SJSA1 (cell line): ENCODE data around the gene FRAS1. TPM values are rescaled to one million over a fixed set of nuclear protein-coding genes. Genes with fewer than 3 reads are reported as not detected.
"Not testable (repeated sequence)": the region's sequence is repeated elsewhere in the genome, so short reads cannot be mapped to it uniquely, and the experiment has no call there.

Experiments used
- DNase-seq, 2 experiments: peaks; one replicate each; pipeline ENCODE4 v3.0.0-alpha.2; 2015 to 2020; ENCODE audit warnings: low spot score in 2 of 2, low read depth in 1 of 2
- H3K27ac ChIP-seq: fragments of 250-450 bp; sonication (Bioruptor Pico); 2 replicates; pipeline ENCODE4 v1.5.1; 2020; ENCODE audit warnings: mild to moderate bottlenecking, moderate library complexity
- H3K27me3 ChIP-seq: fragments of 250-450 bp; sonication (Bioruptor Pico); replicated peaks from 2 replicates; pipeline ENCODE4 v1.5.1; 2020; ENCODE audit warnings: mild to moderate bottlenecking, moderate library complexity
- H3K36me3 ChIP-seq: fragments of 250-450 bp; sonication (Bioruptor Pico); 2 replicates; pipeline ENCODE4 v1.5.1; 2020; ENCODE audit warnings: mild to moderate bottlenecking
- H3K4me1 ChIP-seq: fragments of 250-450 bp; sonication (Bioruptor Pico); replicated peaks from 2 replicates; pipeline ENCODE4 v1.6.1; 2021; ENCODE audit warnings: mild to moderate bottlenecking
- H3K4me3 ChIP-seq: fragments of 250-450 bp; sonication (Bioruptor Pico); 2 replicates; pipeline ENCODE4 v1.5.1; 2020; ENCODE audit warnings: mild to moderate bottlenecking
- H3K9me3 ChIP-seq: fragments of 250-450 bp; sonication (Bioruptor Pico); replicated peaks from 2 replicates; pipeline ENCODE4 v1.5.1; 2020; ENCODE audit warnings: mild to moderate bottlenecking
- total RNA-seq: library from RNA; depleted of rRNA; stranded (reverse); fragments of >200 nt; shearing (Covaris generic); gene quantifications from 2 replicates; pipeline ENCODE4 v1.2.3, GENCODE V29; 2014

FRAS1 gene
- total RNA-seq, 1 experiment from 2014 or later: 0.21 TPM

- Histone ChIP-seq H3K9me3 (no peaks in the 10 kb centered on the region), H3K27ac (no peak overlapping the region), H3K27me3 (no peaks in the 10 kb centered on the region), H3K36me3 (no peaks in the 10 kb centered on the region), H3K4me3 (no peak overlapping the region), H3K4me1 (no peaks in the 10 kb centered on the region)
- no peak for DNase-seq
Measured at GRCh38 chr4:78457751-78458150, 400.6 kb downstream of the FRAS1 start.

- DNase-seq: no peak
- Histone ChIP-seq H3K4me1 (no peaks in the 10 kb centered on the region), H3K27me3 (no peaks in the 10 kb centered on the region), H3K9me3 (no peaks in the 10 kb centered on the region), H3K4me3 (no peak overlapping the region), H3K36me3 (no peaks in the 10 kb centered on the region), H3K27ac (no peak overlapping the region)
Measured at GRCh38 chr4:78459327-78459726, 402.2 kb downstream of the FRAS1 start.

- Histone ChIP-seq H3K4me3 (no peak overlapping the region), H3K9me3 (no peaks in the 10 kb centered on the region)
Measured at GRCh38 chr4:78460368-78460767, 403.2 kb downstream of the FRAS1 start.

GRCh38 chr4:78464265-78464664, 407.1 kb downstream of the FRAS1 start:
- Histone ChIP-seq H3K27ac (no peak overlapping the region), H3K4me3 (no peak overlapping the region), H3K36me3 (no peaks in the 10 kb centered on the region), H3K27me3 (no peaks in the 10 kb centered on the region), H3K9me3 (no peaks in the 10 kb centered on the region), H3K4me1 (no peaks in the 10 kb centered on the region)
- DNase-seq: no peak

More at GRCh38 chr4:78460368-78460767, 403.2 kb downstream of the FRAS1 start:
- no peaks in the 10 kb centered on the region for H3K36me3 ChIP-seq
- no peak for DNase-seq
- no peaks in the 10 kb centered on the region for H3K4me1 ChIP-seq
- no peaks in the 10 kb centered on the region for H3K27me3 ChIP-seq
- no peak overlapping the region for H3K27ac ChIP-seq

GRCh38 chr4:78467223-78467622, 410.1 kb downstream of the FRAS1 start:
- H3K4me3 ChIP-seq, H3K4me1 ChIP-seq, H3K27me3 ChIP-seq, H3K27ac ChIP-seq, DNase-seq, H3K36me3 ChIP-seq, H3K9me3 ChIP-seq: not testable (repeated sequence)

GRCh38 chr4:78468272-78468671, 411.1 kb downstream of the FRAS1 start:
- H3K4me1 ChIP-seq: no peaks in the 10 kb centered on the region
- no peaks in the 10 kb centered on the region for H3K36me3 ChIP-seq
- H3K27me3 ChIP-seq: no peaks in the 10 kb centered on the region
- H3K27ac ChIP-seq: no peak overlapping the region
- no peak for DNase-seq
- H3K4me3 ChIP-seq: no peak overlapping the region
- H3K9me3 ChIP-seq: no peaks in the 10 kb centered on the region

GRCh38 chr4:78476108-78476704, 419.1 kb downstream of the FRAS1 start:
- H3K36me3 ChIP-seq: no peaks in the 10 kb centered on the region
- H3K9me3 ChIP-seq: no peaks in the 10 kb centered on the region
- no peak overlapping the region for H3K4me3 ChIP-seq
- no peak for DNase-seq
- H3K27ac ChIP-seq: no peak overlapping the region
- H3K27me3 ChIP-seq: no peaks in the 10 kb centered on the region
- peaks cover 6% of the 10 kb centered on the region for H3K4me1 ChIP-seq

- Histone ChIP-seq H3K9me3 (no peaks in the 10 kb centered on the region), H3K36me3 (no peaks in the 10 kb centered on the region), H3K4me1 (peaks cover 11% of the 10 kb centered on the region), H3K27me3 (no peaks in the 10 kb centered on the region), H3K27ac (no peak overlapping the region), H3K4me3 (no peak overlapping the region)
- no peak for DNase-seq
Measured at GRCh38 chr4:78477276-78477675, 420.2 kb downstream of the FRAS1 start.

- no peak for DNase-seq
- Histone ChIP-seq H3K4me1 (peaks cover 11% of the 10 kb centered on the region), H3K36me3 (no peaks in the 10 kb centered on the region), H3K4me3 (no peak overlapping the region), H3K27ac (no peak overlapping the region), H3K9me3 (no peaks in the 10 kb centered on the region), H3K27me3 (no peaks in the 10 kb centered on the region)
Measured at GRCh38 chr4:78478523-78478922, 421.4 kb downstream of the FRAS1 start.

GRCh38 chr4:78480286-78480685, 423.2 kb downstream of the FRAS1 start:
- no peak overlapping the region for H3K27ac ChIP-seq
- no peak overlapping the region for H3K4me3 ChIP-seq
- H3K4me1 ChIP-seq: peaks cover 11% of the 10 kb centered on the region
- no peak for DNase-seq
- H3K27me3 ChIP-seq: no peaks in the 10 kb centered on the region
- H3K36me3 ChIP-seq: no peaks in the 10 kb centered on the region
- no peaks in the 10 kb centered on the region for H3K9me3 ChIP-seq

- Histone ChIP-seq H3K36me3 (no peaks in the 10 kb centered on the region), H3K9me3 (no peaks in the 10 kb centered on the region), H3K27me3 (no peaks in the 10 kb centered on the region), H3K4me1 (peaks cover 11% of the 10 kb centered on the region), H3K4me3 (no peak overlapping the region), H3K27ac (no peak overlapping the region)
- DNase-seq: peak in 1 of 2 experiments; percentile 42
Measured at GRCh38 chr4:78481180-78481579, 424.1 kb downstream of the FRAS1 start.

- no peaks in the 10 kb centered on the region for H3K36me3 ChIP-seq
- no peak overlapping the region for H3K27ac ChIP-seq
- H3K27me3 ChIP-seq: no peaks in the 10 kb centered on the region
- H3K9me3 ChIP-seq: no peaks in the 10 kb centered on the region
- DNase-seq: no peak
- no peak overlapping the region for H3K4me3 ChIP-seq
- H3K4me1 ChIP-seq: peaks cover 11% of the 10 kb centered on the region
Measured at GRCh38 chr4:78482281-78482680, 425.2 kb downstream of the FRAS1 start.

- Histone ChIP-seq H3K27ac (no peak overlapping the region), H3K4me3 (no peak overlapping the region), H3K27me3 (no peaks in the 10 kb centered on the region), H3K9me3 (no peaks in the 10 kb centered on the region), H3K36me3 (no peaks in the 10 kb centered on the region), H3K4me1 (peaks cover 11% of the 10 kb centered on the region)
- no peak for DNase-seq
Measured at GRCh38 chr4:78483811-78484210, 426.7 kb downstream of the FRAS1 start.

GRCh38 chr4:78484574-78484973, 427.5 kb downstream of the FRAS1 start:
- H3K4me3 ChIP-seq: no peak overlapping the region
- H3K27ac ChIP-seq: no peak overlapping the region
- H3K27me3 ChIP-seq: no peaks in the 10 kb centered on the region
- peaks cover 11% of the 10 kb centered on the region for H3K4me1 ChIP-seq
- no peaks in the 10 kb centered on the region for H3K9me3 ChIP-seq
- H3K36me3 ChIP-seq: no peaks in the 10 kb centered on the region
- no peak for DNase-seq

GRCh38 chr4:78493731-78494130, 436.6 kb downstream of the FRAS1 start:
- H3K4me3 ChIP-seq: no peak overlapping the region
- no peak for DNase-seq
- H3K27me3 ChIP-seq: no peaks in the 10 kb centered on the region
- H3K36me3 ChIP-seq: no peaks in the 10 kb centered on the region
- H3K27ac ChIP-seq: no peak overlapping the region
- H3K9me3 ChIP-seq: no peaks in the 10 kb centered on the region
- H3K4me1 ChIP-seq: no peaks in the 10 kb centered on the region
